ENCODE data around the gene KNTC1. TPM values are rescaled to one million over a fixed set of nuclear protein-coding genes. Genes with fewer than 3 reads are reported as not detected.

The KNTC1 gene
- total and polyA plus RNA-seq, 2 of the 13 experiments (the other 11 are each of a cell fraction or from before 2014, with no cell fraction given) = 45.1 to 57.6 TPM

DNA sequence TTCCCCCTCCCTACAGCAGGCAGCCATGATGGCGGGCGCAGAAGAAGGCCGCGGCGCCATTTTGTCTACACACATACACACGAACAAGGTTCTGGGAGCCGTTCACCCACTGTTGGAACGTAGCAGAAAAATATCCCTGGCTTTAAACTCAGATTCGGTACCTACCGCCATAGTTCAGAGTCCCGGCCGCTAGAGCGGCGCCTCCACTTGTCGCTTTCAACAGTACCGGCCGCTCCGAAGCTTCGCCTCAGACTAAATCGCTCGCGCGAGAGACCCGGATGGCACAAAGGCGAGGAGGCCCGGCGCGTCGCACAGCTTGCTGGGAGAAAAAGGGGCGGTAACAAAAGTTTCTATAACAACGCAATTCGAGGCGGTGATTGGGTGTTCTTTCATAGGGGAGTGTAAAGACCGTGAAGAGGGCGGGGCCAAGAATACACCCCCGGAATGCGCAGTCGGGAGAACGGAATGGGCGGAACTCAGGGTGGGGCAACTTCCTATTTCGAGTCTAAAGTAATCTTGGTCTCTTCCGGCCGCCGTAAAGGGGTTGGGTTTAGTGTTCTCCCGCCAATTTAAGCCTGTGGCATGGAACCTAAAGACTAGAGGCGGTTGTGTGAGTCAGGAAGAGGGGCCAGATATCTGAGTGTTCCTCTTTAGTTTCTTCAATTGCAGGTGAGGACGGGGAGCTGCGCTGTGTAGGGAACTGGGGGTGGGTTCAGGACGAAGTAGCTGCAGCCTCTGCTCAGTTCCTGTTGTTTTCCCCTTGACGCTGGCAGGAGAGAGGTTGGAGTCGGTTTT, at the start of gene KNTC1, which contains the start of gene RSRC2 (continued):
- TF ChIP-seq, protein P1, sequence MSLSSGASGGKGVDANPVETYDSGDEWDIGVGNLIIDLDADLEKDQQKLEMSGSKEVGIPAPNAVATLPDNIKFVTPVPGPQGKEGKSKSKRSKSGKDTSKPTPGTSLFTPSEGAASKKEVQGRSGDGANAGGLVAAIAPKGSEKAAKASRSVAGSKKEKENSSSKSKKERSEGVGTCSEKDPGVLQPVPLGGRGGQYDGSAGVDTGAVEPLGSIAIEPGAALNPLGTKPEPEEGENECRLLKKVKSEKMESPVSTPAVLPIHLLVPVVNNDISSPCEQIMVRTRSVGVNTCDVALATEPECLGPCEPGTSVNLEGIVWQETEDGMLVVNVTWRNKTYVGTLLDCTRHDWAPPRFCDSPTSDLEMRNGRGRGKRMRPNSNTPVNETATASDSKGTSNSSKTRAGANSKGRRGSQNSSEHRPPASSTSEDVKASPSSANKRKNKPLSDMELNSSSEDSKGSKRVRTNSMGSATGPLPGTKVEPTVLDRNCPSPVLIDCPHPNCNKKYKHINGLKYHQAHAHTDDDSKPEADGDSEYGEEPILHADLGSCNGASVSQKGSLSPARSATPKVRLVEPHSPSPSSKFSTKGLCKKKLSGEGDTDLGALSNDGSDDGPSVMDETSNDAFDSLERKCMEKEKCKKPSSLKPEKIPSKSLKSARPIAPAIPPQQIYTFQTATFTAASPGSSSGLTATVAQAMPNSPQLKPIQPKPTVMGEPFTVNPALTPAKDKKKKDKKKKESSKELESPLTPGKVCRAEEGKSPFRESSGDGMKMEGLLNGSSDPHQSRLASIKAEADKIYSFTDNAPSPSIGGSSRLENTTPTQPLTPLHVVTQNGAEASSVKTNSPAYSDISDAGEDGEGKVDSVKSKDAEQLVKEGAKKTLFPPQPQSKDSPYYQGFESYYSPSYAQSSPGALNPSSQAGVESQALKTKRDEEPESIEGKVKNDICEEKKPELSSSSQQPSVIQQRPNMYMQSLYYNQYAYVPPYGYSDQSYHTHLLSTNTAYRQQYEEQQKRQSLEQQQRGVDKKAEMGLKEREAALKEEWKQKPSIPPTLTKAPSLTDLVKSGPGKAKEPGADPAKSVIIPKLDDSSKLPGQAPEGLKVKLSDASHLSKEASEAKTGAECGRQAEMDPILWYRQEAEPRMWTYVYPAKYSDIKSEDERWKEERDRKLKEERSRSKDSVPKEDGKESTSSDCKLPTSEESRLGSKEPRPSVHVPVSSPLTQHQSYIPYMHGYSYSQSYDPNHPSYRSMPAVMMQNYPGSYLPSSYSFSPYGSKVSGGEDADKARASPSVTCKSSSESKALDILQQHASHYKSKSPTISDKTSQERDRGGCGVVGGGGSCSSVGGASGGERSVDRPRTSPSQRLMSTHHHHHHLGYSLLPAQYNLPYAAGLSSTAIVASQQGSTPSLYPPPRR (CRISPR knock-in tag; IDR thresholded peaks at IDR 0.05; ENCODE audit: borderline replicate concordance) = 0 out of 2 replicates have a peak, but pooled peaks have one; percentile 21
- TF ChIP-seq CBFB (CRISPR knock-in tag; IDR thresholded peaks at IDR 0.05) (0 out of 2 replicates have a peak, but pooled peaks have one; percentile 31), ZNF501 (CRISPR knock-in tag; IDR thresholded peaks at IDR 0.05) (peak; percentile 96), ZFAT (CRISPR knock-in tag; conservative IDR thresholded peaks at IDR 0.05) (no peak), ZNF383 (CRISPR knock-in tag; IDR thresholded peaks at IDR 0.05; ENCODE audit: borderline replicate concordance) (0 out of 2 replicates have a peak, but pooled peaks have one; percentile 48), ZNF567 (CRISPR knock-in tag; IDR thresholded peaks at IDR 0.05; ENCODE audit: borderline replicate concordance) (peak; percentile 63; the same call in 1 of the 2 replicates), DNMT1 (CRISPR knock-in tag; IDR thresholded peaks at IDR 0.05) (no peak), MYPOP (CRISPR knock-in tag; IDR thresholded peaks at IDR 0.05) (peak; percentile 76; the same call in 1 of the 2 replicates), CEBPG (CRISPR knock-in tag; IDR thresholded peaks at IDR 0.05) (peak; percentile 69), ZSCAN9 (CRISPR knock-in tag; IDR thresholded peaks at IDR 0.05; ENCODE audit: borderline replicate concordance) (peak; percentile 38; the same call in 1 of the 2 replicates), ZNF746 (CRISPR knock-in tag; IDR thresholded peaks at IDR 0.05) (no peak), SIX4 (CRISPR knock-in tag; IDR thresholded peaks at IDR 0.05) (no peak), SALL1 (CRISPR knock-in tag; IDR thresholded peaks at IDR 0.05) (peak; percentile 77), SNAI1 (CRISPR knock-in tag; IDR thresholded peaks at IDR 0.05; ENCODE audit: borderline replicate concordance) (no peak; the same call in 1 of the 2 replicates), PHF20 (CRISPR knock-in tag; IDR thresholded peaks at IDR 0.05) (peak; percentile 89), KDM4B (CRISPR knock-in tag; IDR thresholded peaks at IDR 0.05) (peak; percentile 33; the same call in 1 of the 2 replicates), ZNF749 (CRISPR knock-in tag; IDR thresholded peaks at IDR 0.05; ENCODE audit: borderline replicate concordance) (0 out of 2 replicates have a peak, but pooled peaks have one; percentile 70)
- TF ChIP-seq, protein P2, sequence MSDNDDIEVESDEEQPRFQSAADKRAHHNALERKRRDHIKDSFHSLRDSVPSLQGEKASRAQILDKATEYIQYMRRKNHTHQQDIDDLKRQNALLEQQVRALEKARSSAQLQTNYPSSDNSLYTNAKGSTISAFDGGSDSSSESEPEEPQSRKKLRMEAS (IDR thresholded peaks at IDR 0.05) = peak; percentile 90
- TF ChIP-seq, protein P3, sequence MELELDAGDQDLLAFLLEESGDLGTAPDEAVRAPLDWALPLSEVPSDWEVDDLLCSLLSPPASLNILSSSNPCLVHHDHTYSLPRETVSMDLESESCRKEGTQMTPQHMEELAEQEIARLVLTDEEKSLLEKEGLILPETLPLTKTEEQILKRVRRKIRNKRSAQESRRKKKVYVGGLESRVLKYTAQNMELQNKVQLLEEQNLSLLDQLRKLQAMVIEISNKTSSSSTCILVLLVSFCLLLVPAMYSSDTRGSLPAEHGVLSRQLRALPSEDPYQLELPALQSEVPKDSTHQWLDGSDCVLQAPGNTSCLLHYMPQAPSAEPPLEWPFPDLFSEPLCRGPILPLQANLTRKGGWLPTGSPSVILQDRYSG (CRISPR knock-in tag; IDR thresholded peaks at IDR 0.05) = 0 out of 2 replicates have a peak, but pooled peaks have one; percentile 55
- TF ChIP-seq, protein P4, sequence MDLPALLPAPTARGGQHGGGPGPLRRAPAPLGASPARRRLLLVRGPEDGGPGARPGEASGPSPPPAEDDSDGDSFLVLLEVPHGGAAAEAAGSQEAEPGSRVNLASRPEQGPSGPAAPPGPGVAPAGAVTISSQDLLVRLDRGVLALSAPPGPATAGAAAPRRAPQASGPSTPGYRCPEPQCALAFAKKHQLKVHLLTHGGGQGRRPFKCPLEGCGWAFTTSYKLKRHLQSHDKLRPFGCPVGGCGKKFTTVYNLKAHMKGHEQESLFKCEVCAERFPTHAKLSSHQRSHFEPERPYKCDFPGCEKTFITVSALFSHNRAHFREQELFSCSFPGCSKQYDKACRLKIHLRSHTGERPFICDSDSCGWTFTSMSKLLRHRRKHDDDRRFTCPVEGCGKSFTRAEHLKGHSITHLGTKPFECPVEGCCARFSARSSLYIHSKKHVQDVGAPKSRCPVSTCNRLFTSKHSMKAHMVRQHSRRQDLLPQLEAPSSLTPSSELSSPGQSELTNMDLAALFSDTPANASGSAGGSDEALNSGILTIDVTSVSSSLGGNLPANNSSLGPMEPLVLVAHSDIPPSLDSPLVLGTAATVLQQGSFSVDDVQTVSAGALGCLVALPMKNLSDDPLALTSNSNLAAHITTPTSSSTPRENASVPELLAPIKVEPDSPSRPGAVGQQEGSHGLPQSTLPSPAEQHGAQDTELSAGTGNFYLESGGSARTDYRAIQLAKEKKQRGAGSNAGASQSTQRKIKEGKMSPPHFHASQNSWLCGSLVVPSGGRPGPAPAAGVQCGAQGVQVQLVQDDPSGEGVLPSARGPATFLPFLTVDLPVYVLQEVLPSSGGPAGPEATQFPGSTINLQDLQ (CRISPR knock-in tag; IDR thresholded peaks at IDR 0.05) = no peak

All from HepG2 (cell line).